Uterus (tissue), 2 donors: ENCODE results near the gene PBX1.

Experiments used
- CTCF ChIP-seq, 4 experiments: fragments of 200-600 bp in 2 of 4; fragments of 450-650 bp in 2 of 4; sonication (generic) in 2 of 4; IDR thresholded peaks; one replicate each; pipeline ENCODE4 v1.5.1; 2016 to 2019; ENCODE audit warnings: antibody characterized with exemption in 4 of 4, mild to moderate bottlenecking in 2 of 4, moderate library complexity in 1 of 4
- POLR2A ChIP-seq, 2 donors: fragments of 450-650 bp; IDR thresholded peaks; one replicate each; pipeline ENCODE4 v1.6.1; 2016; ENCODE audit warnings: antibody characterized with exemption in 2 of 2, mild to moderate bottlenecking in 1 of 2, moderate library complexity in 1 of 2

- TF ChIP-seq CTCF (IDR thresholded peaks at IDR 0.05) (no peak), POLR2A (IDR thresholded peaks at IDR 0.05) (no peak)
Observed at GRCh38 chr1:164622068-164622845, 63.3 kb downstream of the PBX1 start.
